ENCODE results near the gene DAAM1. TPM values are rescaled to one million over a fixed set of nuclear protein-coding genes. Genes with fewer than 3 reads are reported as not detected.
A peak's percentile ranks its signal among the peaks of the same experiment; 100 is the strongest.

The DAAM1 gene
- total RNA-seq, 1 donor from 2014 or later = 38.0 TPM

- peak; percentile 89 for DNase-seq (ENCODE audit: low read depth)
- H3K27ac ChIP-seq (ENCODE audit: low read depth, low read length) = peak overlapping the region; percentile 38
- H3K9ac ChIP-seq (ENCODE audit: low read length) = peak overlapping the region; percentile 3
- H3K27me3 Mint-ChIP-seq (ENCODE audit: low read depth, unreplicated experiment) = no peaks in the 10 kb centered on the region
- no peak overlapping the region for H3K4me3 ChIP-seq (ENCODE audit: insufficient read depth, low read depth, low read length)
- H3K9me3 ChIP-seq (ENCODE audit: insufficient read depth, low read depth, low read length) = no peaks in the 10 kb centered on the region
- no peak for TF ChIP-seq EZH2 (IDR thresholded peaks at IDR 0.05; ENCODE audit: insufficient read depth, low read length)
- no peak for TF ChIP-seq CTCF (IDR thresholded peaks at IDR 0.05; ENCODE audit: insufficient read depth, low read depth, low read length)
- H3K27ac Mint-ChIP-seq (ENCODE audit: unreplicated experiment) = peak overlapping the region; percentile 73
- H3K79me2 ChIP-seq (ENCODE audit: insufficient read depth, low read length) = peaks cover 48% of the 10 kb centered on the region
- no peaks in the 10 kb centered on the region for H3K36me3 Mint-ChIP-seq (ENCODE audit: low read depth, unreplicated experiment)
- H3K4me2 ChIP-seq (ENCODE audit: low read length) = peak overlapping the region; percentile 69
- peak; percentile 80 for FAIRE-seq
- no peaks in the 10 kb centered on the region for H3K27me3 ChIP-seq (ENCODE audit: insufficient read depth, low read length)
- peaks cover 7% of the 10 kb centered on the region for H4K20me1 ChIP-seq (ENCODE audit: insufficient read depth, low read length)
- H3K4me1 ChIP-seq (ENCODE audit: insufficient read depth, low read length) = peaks cover 12% of the 10 kb centered on the region
- H3K4me1 Mint-ChIP-seq (ENCODE audit: low read depth, unreplicated experiment) = peaks cover 21% of the 10 kb centered on the region
- H2AFZ ChIP-seq (ENCODE audit: low read depth, low read length) = peak overlapping the region; percentile 29
- no peaks in the 10 kb centered on the region for H3K36me3 ChIP-seq (ENCODE audit: insufficient read depth, low read length)
- no peaks in the 10 kb centered on the region for H3K9me3 Mint-ChIP-seq (ENCODE audit: unreplicated experiment)
- H3K4me3 Mint-ChIP-seq (ENCODE audit: unreplicated experiment) = no peak overlapping the region
Measured at GRCh38 chr14:59208224-59208814, 19.9 kb downstream of the DAAM1 start.

- DNase-seq (ENCODE audit: low read depth) = no peak
- H3K9me3 ChIP-seq (ENCODE audit: insufficient read depth, low read depth, low read length) = no peaks in the 10 kb centered on the region
- no peak overlapping the region for H3K4me3 Mint-ChIP-seq (ENCODE audit: unreplicated experiment)
- peaks cover 15% of the 10 kb centered on the region for H3K4me1 ChIP-seq (ENCODE audit: insufficient read depth, low read length)
- no peak for FAIRE-seq
- no peaks in the 10 kb centered on the region for H3K36me3 Mint-ChIP-seq (ENCODE audit: low read depth, unreplicated experiment)
- TF ChIP-seq EZH2 (IDR thresholded peaks at IDR 0.05; ENCODE audit: insufficient read depth, low read length) (no peak), CTCF (IDR thresholded peaks at IDR 0.05; ENCODE audit: insufficient read depth, low read depth, low read length) (no peak)
- H3K4me2 ChIP-seq (ENCODE audit: low read length) = peak overlapping the region; percentile 69
- H3K4me1 Mint-ChIP-seq (ENCODE audit: low read depth, unreplicated experiment) = peaks cover 28% of the 10 kb centered on the region
- H3K27ac Mint-ChIP-seq (ENCODE audit: unreplicated experiment) = no peak overlapping the region
- H3K4me3 ChIP-seq (ENCODE audit: insufficient read depth, low read depth, low read length) = no peak overlapping the region
- no peaks in the 10 kb centered on the region for H3K9me3 Mint-ChIP-seq (ENCODE audit: unreplicated experiment)
- peaks cover 48% of the 10 kb centered on the region for H3K79me2 ChIP-seq (ENCODE audit: insufficient read depth, low read length)
- H3K27me3 Mint-ChIP-seq (ENCODE audit: low read depth, unreplicated experiment) = no peaks in the 10 kb centered on the region
- H3K9ac ChIP-seq (ENCODE audit: low read length) = no peak overlapping the region
- H2AFZ ChIP-seq (ENCODE audit: low read depth, low read length) = no peak overlapping the region
- H3K36me3 ChIP-seq (ENCODE audit: insufficient read depth, low read length) = no peaks in the 10 kb centered on the region
- peaks cover 11% of the 10 kb centered on the region for H4K20me1 ChIP-seq (ENCODE audit: insufficient read depth, low read length)
- no peaks in the 10 kb centered on the region for H3K27me3 ChIP-seq (ENCODE audit: insufficient read depth, low read length)
- no peak overlapping the region for H3K27ac ChIP-seq (ENCODE audit: low read depth, low read length)
Measured at GRCh38 chr14:59208954-59209353, 20.5 kb downstream of the DAAM1 start.

GRCh38 chr14:59210621-59211020 is 22.2 kb downstream of the DAAM1 start:
- no peaks in the 10 kb centered on the region for H3K27me3 Mint-ChIP-seq (ENCODE audit: low read depth, unreplicated experiment)
- FAIRE-seq (no peak), DNase-seq (ENCODE audit: low read depth) (no peak)
- Histone ChIP-seq H4K20me1 (ENCODE audit: insufficient read depth, low read length) (peaks cover 17% of the 10 kb centered on the region), H2AFZ (ENCODE audit: low read depth, low read length) (no peak overlapping the region), H3K4me1 (ENCODE audit: insufficient read depth, low read length) (peaks cover 15% of the 10 kb centered on the region), H3K27me3 (ENCODE audit: insufficient read depth, low read length) (no peaks in the 10 kb centered on the region), H3K4me2 (ENCODE audit: low read length) (no peak overlapping the region), H3K9me3 (ENCODE audit: insufficient read depth, low read depth, low read length) (no peaks in the 10 kb centered on the region), H3K27ac (ENCODE audit: low read depth, low read length) (no peak overlapping the region), H3K36me3 (ENCODE audit: insufficient read depth, low read length) (no peaks in the 10 kb centered on the region), H3K4me3 (ENCODE audit: insufficient read depth, low read depth, low read length) (no peak overlapping the region), H3K9ac (ENCODE audit: low read length) (no peak overlapping the region), H3K79me2 (ENCODE audit: insufficient read depth, low read length) (peaks cover 53% of the 10 kb centered on the region)
- no peak overlapping the region for H3K27ac Mint-ChIP-seq (ENCODE audit: unreplicated experiment)
- no peaks in the 10 kb centered on the region for H3K9me3 Mint-ChIP-seq (ENCODE audit: unreplicated experiment)
- peaks cover 35% of the 10 kb centered on the region for H3K4me1 Mint-ChIP-seq (ENCODE audit: low read depth, unreplicated experiment)
- no peak overlapping the region for H3K4me3 Mint-ChIP-seq (ENCODE audit: unreplicated experiment)
- H3K36me3 Mint-ChIP-seq (ENCODE audit: low read depth, unreplicated experiment) = no peaks in the 10 kb centered on the region
- TF ChIP-seq EZH2 (IDR thresholded peaks at IDR 0.05; ENCODE audit: insufficient read depth, low read length) (no peak), CTCF (IDR thresholded peaks at IDR 0.05; ENCODE audit: insufficient read depth, low read depth, low read length) (no peak)

All from astrocyte (in vitro differentiated cells and primary cell).